Ectodermal cell (in vitro differentiated cells): ENCODE measurements around the gene AATF.

Source experiments
- H3K27ac ChIP-seq: 2 replicates; pipeline ENCODE4 v1.7.0; 2013; ENCODE audit warnings: mild to moderate bottlenecking, low read depth, low read length; ENCODE audit not compliant: insufficient read depth, poor library complexity, severe bottlenecking
- H3K27me3 ChIP-seq: 2 replicates; pipeline ENCODE4 v1.7.0; 2013; ENCODE audit warnings: mild to moderate bottlenecking, low read length; ENCODE audit not compliant: insufficient read depth, control insufficient read depth, poor library complexity, severe bottlenecking
- H3K36me3 ChIP-seq: one replicate; pipeline ENCODE4 v1.7.0; 2013; ENCODE audit warnings: low read length; ENCODE audit not compliant: control insufficient read depth, insufficient read depth
- H3K4me1 ChIP-seq: one replicate; pipeline ENCODE4 v1.7.0; 2013; ENCODE audit warnings: low read length; ENCODE audit not compliant: control insufficient read depth, insufficient read depth
- H3K4me3 ChIP-seq: 2 replicates; pipeline ENCODE4 v1.7.0; 2013; ENCODE audit warnings: low read depth, low read length, control low read depth; ENCODE audit not compliant: insufficient read depth
- H3K9me3 ChIP-seq: 2 replicates; pipeline ENCODE4 v1.7.0; 2013; ENCODE audit warnings: mild to moderate bottlenecking, low read length, moderate library complexity; ENCODE audit not compliant: control insufficient read depth
- WGBS, 2 experiments: methylation state at CpG; one replicate each; pipeline ENCODE4 v1.1.7; 2013; ENCODE audit warnings: missing lambda C conversion rate in 2 of 2; 5-methylcytosine and 5-hydroxymethylcytosine counted together

Gene AATF

GRCh38 chr17:37088459-37088858 lies 139.7 kb downstream of the AATF start:
- Histone ChIP-seq H3K4me3 (no peak overlapping the region), H3K27ac (no peak overlapping the region), H3K9me3 (no peaks in the 10 kb centered on the region), H3K27me3 (no peaks in the 10 kb centered on the region), H3K36me3 (peaks cover 19% of the 10 kb centered on the region), H3K4me1 (peaks cover 1% of the 10 kb centered on the region)
- WGBS, 2 experiments = 89 to 97% methylated on average over 3 of the region's 3 CpGs

GRCh38 chr17:37088913-37089312 lies 140.2 kb downstream of the AATF start:
- Histone ChIP-seq H3K36me3 (peaks cover 19% of the 10 kb centered on the region), H3K4me1 (no peaks in the 10 kb centered on the region), H3K27ac (no peak overlapping the region), H3K9me3 (no peaks in the 10 kb centered on the region), H3K27me3 (no peaks in the 10 kb centered on the region), H3K4me3 (no peak overlapping the region)
- WGBS, 2 experiments = 94% methylated on average over 11 of the region's 11 CpGs

GRCh38 chr17:37089956-37090355 lies 141.2 kb downstream of the AATF start:
- no peak overlapping the region for H3K4me3 ChIP-seq
- no peak overlapping the region for H3K27ac ChIP-seq
- H3K27me3 ChIP-seq = no peaks in the 10 kb centered on the region
- H3K36me3 ChIP-seq = peaks cover 25% of the 10 kb centered on the region
- no peaks in the 10 kb centered on the region for H3K9me3 ChIP-seq
- 93 to 96% methylated on average over 7 of the region's 7 CpGs for WGBS, 2 experiments
- H3K4me1 ChIP-seq = no peaks in the 10 kb centered on the region

GRCh38 chr17:37090941-37091340 lies 142.2 kb downstream of the AATF start:
- Histone ChIP-seq H3K9me3 (no peaks in the 10 kb centered on the region), H3K4me3 (no peak overlapping the region), H3K4me1 (no peaks in the 10 kb centered on the region), H3K27me3 (no peaks in the 10 kb centered on the region), H3K36me3 (peaks cover 30% of the 10 kb centered on the region), H3K27ac (no peak overlapping the region)
- 94 to 98% methylated on average over 2 to 3 of the region's 3 CpGs for WGBS, 2 experiments

GRCh38 chr17:37092071-37092470 lies 143.3 kb downstream of the AATF start:
- no peaks in the 10 kb centered on the region for H3K9me3 ChIP-seq
- H3K27me3 ChIP-seq = no peaks in the 10 kb centered on the region
- peaks cover 37% of the 10 kb centered on the region for H3K36me3 ChIP-seq
- no peak overlapping the region for H3K27ac ChIP-seq
- no peaks in the 10 kb centered on the region for H3K4me1 ChIP-seq
- 91 to 95% methylated on average over 2 of the region's 2 CpGs for WGBS, 2 experiments
- no peak overlapping the region for H3K4me3 ChIP-seq

- Histone ChIP-seq H3K4me3 (no peak overlapping the region), H3K4me1 (no peaks in the 10 kb centered on the region), H3K36me3 (peaks cover 37% of the 10 kb centered on the region), H3K9me3 (no peaks in the 10 kb centered on the region), H3K27me3 (no peaks in the 10 kb centered on the region), H3K27ac (no peak overlapping the region)
Measured at GRCh38 chr17:37092701-37093100, 143.9 kb downstream of the AATF start.

- H3K9me3 ChIP-seq = no peaks in the 10 kb centered on the region
- peaks cover 37% of the 10 kb centered on the region for H3K36me3 ChIP-seq
- WGBS, 2 experiments = 94 to 95% methylated on average over 4 of the region's 4 CpGs
- no peak overlapping the region for H3K27ac ChIP-seq
- no peaks in the 10 kb centered on the region for H3K4me1 ChIP-seq
- no peak overlapping the region for H3K4me3 ChIP-seq
- H3K27me3 ChIP-seq = no peaks in the 10 kb centered on the region
Measured at GRCh38 chr17:37094391-37094790, 145.6 kb downstream of the AATF start.

- no peaks in the 10 kb centered on the region for H3K27me3 ChIP-seq
- no peaks in the 10 kb centered on the region for H3K9me3 ChIP-seq
- WGBS, 2 experiments = 93 to 99% methylated on average over 2 of the region's 2 CpGs
- no peak overlapping the region for H3K27ac ChIP-seq
- H3K4me3 ChIP-seq = no peak overlapping the region
- peaks cover 31% of the 10 kb centered on the region for H3K36me3 ChIP-seq
- no peaks in the 10 kb centered on the region for H3K4me1 ChIP-seq
Measured at GRCh38 chr17:37096071-37096470, 147.3 kb downstream of the AATF start.

GRCh38 chr17:37097154-37097553 lies 148.4 kb downstream of the AATF start:
- Histone ChIP-seq H3K9me3 (no peaks in the 10 kb centered on the region), H3K27me3 (no peaks in the 10 kb centered on the region), H3K4me1 (no peaks in the 10 kb centered on the region), H3K27ac (no peak overlapping the region), H3K36me3 (peaks cover 34% of the 10 kb centered on the region), H3K4me3 (no peak overlapping the region)
- WGBS, 2 experiments = 86 to 93% methylated on average over 2 of the region's 2 CpGs

- H3K9me3 ChIP-seq = no peaks in the 10 kb centered on the region
- no peaks in the 10 kb centered on the region for H3K4me1 ChIP-seq
- H3K36me3 ChIP-seq = peaks cover 33% of the 10 kb centered on the region
- WGBS, 2 experiments = 90 to 92% methylated on average over 5 of the region's 5 CpGs
- H3K27me3 ChIP-seq = no peaks in the 10 kb centered on the region
- no peak overlapping the region for H3K4me3 ChIP-seq
- H3K27ac ChIP-seq = no peak overlapping the region
Measured at GRCh38 chr17:37098152-37098551, 149.4 kb downstream of the AATF start.
